HG02759 (cell line): Measurements from ENCODE around the gene KANSL1.
"Not testable (repeated sequence)": the region's sequence is repeated elsewhere in the genome, so short reads cannot be mapped to it uniquely, and the experiment has no call there.

Source experiments
- ATAC-seq: cut with Tn5 transposase; IDR thresholded peaks from one replicate; pipeline ENCODE4 v1.9.1; 2021; ENCODE audit warnings: mild to moderate bottlenecking, moderate library complexity; ENCODE audit not compliant: unreplicated experiment

The KANSL1 gene

GRCh38 chr17:46193151-46193625 is at the start of gene KANSL1:
TSS of gene KANSL1 (minus strand) at chr17:46193429. CDS start at chr17:46172143, 21,286 bp downstream.
- ATAC-seq = peak; percentile 72

GRCh38 chr17:46231359-46231758 is 38.1 kb upstream of the KANSL1 start:
- ATAC-seq = not testable (repeated sequence)

GRCh38 chr17:46225274-46225794 is 32.1 kb upstream of the KANSL1 start:
- ATAC-seq = peak; percentile 100

DNA sequence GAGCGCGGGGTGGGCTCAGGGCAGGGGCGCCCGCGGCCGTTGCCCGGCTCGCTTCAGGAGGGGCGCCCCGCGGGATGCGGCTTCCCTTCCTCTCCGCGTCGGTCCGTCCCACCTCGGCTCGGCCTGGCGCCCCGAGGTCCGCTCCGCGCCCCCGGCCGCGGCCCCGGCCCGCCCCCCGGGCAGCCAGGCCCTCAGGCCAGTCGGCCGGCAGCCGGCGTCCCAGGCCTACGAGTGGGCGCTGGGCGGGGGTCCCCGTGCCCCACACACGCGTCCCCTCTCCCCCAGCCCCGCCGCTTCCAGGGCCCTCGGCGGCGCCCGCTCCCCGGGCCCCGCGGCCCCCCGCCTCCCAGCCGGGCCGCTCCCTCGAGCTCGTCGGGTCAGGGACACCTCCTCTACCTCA is 31.6 kb upstream of the KANSL1 start:
- ATAC-seq = peak; percentile 45

DNA sequence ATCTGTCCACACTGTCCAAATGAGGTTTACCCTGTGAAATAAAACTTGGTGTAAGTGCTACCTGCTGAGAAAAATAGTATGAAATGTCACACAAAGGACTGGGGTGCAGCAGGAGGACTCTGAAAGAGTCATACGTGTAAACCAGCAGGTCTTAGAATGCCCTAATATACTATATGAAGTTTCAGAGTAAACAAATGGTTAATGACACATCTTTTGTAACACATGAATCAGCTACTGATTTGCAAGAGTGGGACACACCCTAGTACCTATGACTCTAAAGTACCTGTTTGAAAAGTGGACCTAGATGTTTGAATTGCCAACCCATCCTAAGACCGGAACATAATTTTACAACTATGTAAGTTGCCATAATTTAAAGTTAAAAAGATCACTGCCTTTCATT is 29.8 kb upstream of the KANSL1 start:
- not testable (repeated sequence) for ATAC-seq

DNA sequence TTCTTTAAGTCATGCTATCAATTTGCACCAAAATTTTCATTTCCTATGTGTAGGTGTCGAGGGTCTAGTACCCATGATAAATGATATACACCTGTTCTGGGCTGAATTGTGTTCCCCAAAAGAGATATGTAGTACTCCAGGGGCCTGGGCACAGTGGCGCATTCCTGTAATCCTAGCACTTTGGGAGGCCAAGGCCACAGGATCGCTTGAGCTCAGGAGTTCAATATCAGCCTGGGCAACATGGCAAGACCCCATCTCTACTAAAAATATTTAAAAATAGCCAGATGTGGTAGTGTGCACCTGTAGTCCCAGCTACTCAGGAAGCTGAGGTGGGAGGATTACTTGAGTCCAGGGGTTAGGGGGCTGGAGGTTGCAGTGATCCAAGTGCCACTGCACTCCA is 23.5 kb upstream of the KANSL1 start:
- ATAC-seq = no peak

DNA sequence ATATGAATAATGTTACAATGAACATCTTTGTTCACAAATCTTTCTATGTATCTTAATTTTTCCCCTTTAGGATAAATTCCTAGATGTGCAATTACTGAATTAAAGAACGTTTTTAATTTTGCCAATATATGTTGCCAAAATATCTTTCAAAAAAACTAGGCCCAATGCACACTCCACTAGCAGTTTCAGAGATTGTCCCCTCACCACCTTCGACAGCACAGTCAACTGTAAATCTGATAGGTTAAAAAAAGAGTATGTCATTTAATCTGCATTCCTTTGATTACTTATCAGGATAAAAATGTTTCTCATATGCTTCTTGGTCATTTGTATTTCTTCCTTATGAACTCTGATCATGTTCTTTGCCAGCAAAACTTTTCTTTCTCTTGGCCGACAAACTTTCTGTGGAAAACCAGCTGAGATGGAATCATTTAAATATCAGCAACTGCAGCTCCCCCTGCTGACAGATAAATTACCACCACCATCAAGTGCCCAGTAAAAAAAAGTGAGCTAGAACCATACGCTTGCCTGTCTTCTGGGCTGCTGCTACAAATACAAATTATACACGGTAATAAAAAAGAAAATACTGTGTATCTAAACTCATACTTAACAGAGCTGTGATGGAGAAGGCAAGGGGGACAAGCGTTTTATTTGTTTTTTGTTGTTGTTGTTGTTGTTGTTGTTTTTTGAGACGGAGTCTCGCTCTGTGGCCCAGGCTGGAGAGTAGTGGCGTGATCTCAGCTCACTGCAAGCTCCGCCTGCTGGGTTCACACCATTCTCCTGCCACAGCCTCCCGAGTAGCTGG is 19.6 kb upstream of the KANSL1 start:
- no peak for ATAC-seq

DNA sequence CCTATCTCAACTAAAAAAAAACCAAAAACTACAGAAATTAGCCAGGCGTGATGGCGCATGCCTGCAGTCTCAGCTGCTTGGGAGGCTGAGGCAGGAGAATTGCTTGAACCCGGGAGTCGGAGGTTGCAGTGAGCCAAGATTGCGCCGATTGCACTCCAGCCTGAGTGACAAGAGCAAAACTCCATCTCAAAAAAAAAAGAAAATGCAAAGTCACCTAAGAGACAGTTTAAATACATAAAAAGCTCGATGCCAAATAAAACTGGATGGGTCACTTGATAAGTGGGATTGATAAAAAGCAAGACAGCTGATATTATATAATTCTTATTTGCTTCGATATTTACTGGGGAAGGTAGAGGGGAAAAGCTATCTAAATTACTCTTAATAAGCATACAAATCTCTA is 15.8 kb upstream of the KANSL1 start:
- no peak for ATAC-seq

- no peak for ATAC-seq
These were observed 12.7 kb upstream of the KANSL1 start for GRCh38 chr17:46205975-46206374.

- no peak for ATAC-seq
These were observed 9.2 kb upstream of the KANSL1 start for GRCh38 chr17:46202424-46202823.

- no peak for ATAC-seq
These were observed 8.3 kb upstream of the KANSL1 start for GRCh38 chr17:46201491-46201890.

DNA sequence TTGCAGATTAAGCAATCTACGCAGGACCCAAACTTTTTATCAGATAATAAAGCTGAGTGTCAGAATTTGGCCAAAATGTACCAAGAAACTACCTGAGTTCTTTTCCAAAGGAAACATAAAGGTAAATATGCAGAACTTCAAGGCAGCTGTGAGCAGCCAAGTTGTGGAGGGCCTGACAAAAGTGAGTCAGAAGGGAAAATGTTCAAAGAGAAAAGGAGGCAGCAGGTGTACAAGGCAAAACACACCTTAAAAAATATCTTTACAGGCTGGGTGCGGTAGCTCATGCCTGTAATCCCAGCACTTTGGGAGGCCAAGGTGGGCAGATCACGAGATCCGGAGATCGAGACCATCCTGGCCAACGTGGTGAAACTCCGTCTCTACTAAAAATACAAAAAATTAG is 7.0 kb upstream of the KANSL1 start:
- no peak for ATAC-seq

GRCh38 chr17:46199379-46199778 is 6.2 kb upstream of the KANSL1 start:
- ATAC-seq = no peak

- no peak for ATAC-seq
These were observed 5.0 kb upstream of the KANSL1 start for GRCh38 chr17:46198233-46198632.

- no peak for ATAC-seq
These were observed 4.3 kb upstream of the KANSL1 start for GRCh38 chr17:46197530-46197929.

DNA sequence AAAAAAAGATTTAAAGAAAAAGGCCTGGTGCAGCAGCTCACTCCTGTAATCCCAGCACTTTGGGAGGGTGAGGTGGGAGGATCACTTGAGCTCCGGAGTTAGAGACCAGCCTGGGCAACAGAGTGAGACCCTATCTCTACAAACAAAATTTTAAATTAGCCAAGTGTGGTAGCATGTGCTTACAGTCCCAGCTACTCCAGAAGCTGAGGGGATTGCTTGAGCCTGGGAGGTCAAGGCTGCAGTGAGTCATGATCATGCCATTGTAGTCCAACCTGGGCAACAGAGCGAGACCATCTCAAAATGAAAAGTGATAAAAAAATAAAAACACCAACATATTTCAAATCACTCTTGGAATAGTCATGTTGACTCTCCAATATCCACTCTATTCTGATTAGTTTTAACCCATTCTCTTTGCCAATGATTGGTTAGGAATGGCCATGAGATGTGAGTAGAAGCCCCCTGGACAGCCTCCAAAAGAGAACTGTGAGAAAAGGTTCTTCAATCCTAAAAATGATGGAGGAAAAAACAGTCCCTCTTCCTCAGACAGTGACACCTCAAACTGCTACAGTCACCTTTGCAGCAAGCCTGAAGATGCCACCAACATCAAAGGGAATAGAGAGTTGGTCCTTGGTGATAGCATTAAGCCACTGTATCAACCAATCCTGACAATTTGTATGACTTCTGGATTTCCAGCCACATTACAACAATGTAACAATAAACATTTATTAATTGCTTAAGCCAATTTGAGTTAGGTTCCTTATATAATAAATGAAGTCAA is 2.9 kb upstream of the KANSL1 start:
- no peak for ATAC-seq

GRCh38 chr17:46195217-46195855 is 2.1 kb upstream of the KANSL1 start:
- no peak for ATAC-seq

- no peak for ATAC-seq
These were observed 1.4 kb upstream of the KANSL1 start for GRCh38 chr17:46194393-46195216.

DNA sequence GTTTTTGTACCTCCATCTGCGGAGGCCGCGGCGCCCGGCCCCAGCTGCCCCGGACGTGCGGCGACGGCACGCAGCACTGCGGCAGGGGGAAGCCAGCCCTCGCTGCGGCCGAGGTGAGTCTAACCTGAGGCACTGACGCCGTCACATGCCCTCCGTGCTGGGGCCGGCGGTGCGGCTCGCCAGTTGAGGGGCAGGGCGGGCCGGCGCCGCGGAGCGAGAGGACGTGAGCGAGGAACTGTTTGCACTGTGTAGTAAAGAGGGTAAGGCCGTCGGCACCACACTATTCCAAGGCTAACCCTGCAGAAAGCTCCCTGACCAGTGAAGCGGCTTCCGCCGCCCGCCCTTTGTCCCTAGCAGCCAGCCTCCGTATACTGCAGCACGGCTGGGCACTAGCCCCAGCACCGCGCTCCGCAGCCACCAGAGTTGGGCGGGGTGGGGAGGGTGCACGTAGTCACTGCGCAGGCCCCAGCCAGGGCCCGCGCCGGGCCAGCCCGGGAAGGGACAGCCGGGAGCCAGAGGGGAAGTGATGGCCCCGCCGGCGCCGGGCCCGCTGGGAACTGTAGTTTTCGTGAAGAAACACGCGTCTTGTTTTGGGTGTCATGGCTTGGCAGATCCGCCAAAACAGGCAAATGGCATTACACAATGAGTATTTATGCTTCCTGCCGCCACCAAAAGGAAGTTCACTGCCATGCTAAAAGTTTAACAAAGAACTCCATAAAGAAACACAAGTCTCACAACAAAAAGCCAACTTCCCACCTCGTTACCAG is 580 bp upstream of the KANSL1 start:
- peak; percentile 70 for ATAC-seq
